HepG2 (cell line): ENCODE results near the gene SLC41A3.

Source experiments
- ARNT ChIP-seq: fragments of 450-650 bp; IDR thresholded peaks from 2 replicates; pipeline ENCODE4 v1.6.1; 2017
- CCDC6 ChIP-seq: sonication (generic); formaldehyde crosslinking; IDR thresholded peaks from 2 replicates; pipeline ENCODE4 v1.8.1; 2022; ENCODE audit warnings: mild to moderate bottlenecking, missing genetic modification reagents, moderate library complexity
- CTCF ChIP-seq: sonication (generic); formaldehyde crosslinking; IDR thresholded peaks from 2 replicates; pipeline ENCODE4 v1.5.0; 2020; ENCODE audit warnings: mild to moderate bottlenecking, missing genetic modification reagents, moderate library complexity
- DPF2 ChIP-seq: sonication (generic); formaldehyde crosslinking; IDR thresholded peaks from 2 replicates; pipeline ENCODE4 v1.4.0; 2020; ENCODE audit warnings: mild to moderate bottlenecking, low read depth, missing genetic modification reagents, borderline replicate concordance
- MXI1 ChIP-seq: IDR thresholded peaks from 3 replicates; pipeline ENCODE4 v1.6.1; 2012; ENCODE audit warnings: low read depth, low read length, inconsistent platforms, borderline replicate concordance
- POLR2A ChIP-seq, 2 experiments: IDR thresholded peaks; 2 replicates each; pipeline ENCODE4 v1.6.1; 2011; ENCODE audit warnings: low read depth in 2 of 2, low read length in 2 of 2, mild to moderate bottlenecking in 1 of 2, moderate library complexity in 1 of 2; ENCODE audit not compliant: insufficient read depth in 1 of 2
- RBFOX2 ChIP-seq: fragments of 200-400 bp; formaldehyde crosslinking; IDR thresholded peaks from 2 replicates; pipeline ENCODE4 v1.6.1; 2017; ENCODE audit warnings: low read depth, mild to moderate bottlenecking, low read length
- SP2 ChIP-seq: sonication (generic); formaldehyde crosslinking; IDR thresholded peaks from 2 replicates; pipeline ENCODE4 v1.5.1; 2020; ENCODE audit warnings: mild to moderate bottlenecking, missing genetic modification reagents
- TAF1 ChIP-seq: sonication (generic); formaldehyde crosslinking; IDR thresholded peaks from 2 replicates; pipeline ENCODE4 v1.4.0; 2020; ENCODE audit warnings: missing genetic modification reagents
- ZBTB34 ChIP-seq: sonication (generic); formaldehyde crosslinking; IDR thresholded peaks from 2 replicates; pipeline ENCODE4 v1.8.0; 2022; ENCODE audit warnings: mild to moderate bottlenecking, missing genetic modification reagents
- ZMYM4 ChIP-seq: sonication (generic); formaldehyde crosslinking; IDR thresholded peaks from 2 replicates; pipeline ENCODE4 v1.8.1; 2023; ENCODE audit warnings: mild to moderate bottlenecking, missing genetic modification reagents
- ZNF274 ChIP-seq: sonication (generic); formaldehyde crosslinking; IDR thresholded peaks from 2 replicates; pipeline ENCODE4 v1.5.1; 2020; ENCODE audit warnings: mild to moderate bottlenecking, missing genetic modification reagents
- ZNF317 ChIP-seq: sonication (generic); formaldehyde crosslinking; IDR thresholded peaks from 2 replicates; pipeline ENCODE4 v1.5.0; 2020; ENCODE audit warnings: mild to moderate bottlenecking, missing genetic modification reagents

GRCh38 chr3:126107203-126107939 is 23.4 kb upstream of the SLC41A3 start:
- TF ChIP-seq CCDC6 (CRISPR knock-in tag) (no peak), ZMYM4 (no peak), CTCF (no peak), ZNF317 (CRISPR knock-in tag) (no peak), DPF2 (CRISPR knock-in tag) (no peak), ZBTB34 (CRISPR knock-in tag) (no peak), ZNF274 (CRISPR knock-in tag) (no peak), RBFOX2 (no peak), TAF1 (CRISPR knock-in tag) (no peak), ARNT (no peak), MXI1 (no peak), SP2 (CRISPR knock-in tag) (no peak), POLR2A (IDR thresholded peaks at IDR 0.05; ENCODE audit: insufficient read depth in 1 of 2, low read depth in 2 of 2, low read length in 2 of 2) (no peak)
